Measurements from ENCODE around the gene SLC41A3.

The SLC41A3 gene

GRCh38 chr3:126119008-126119675, 35.2 kb upstream of the SLC41A3 start:
- no peak for DNase-seq

- DNase-seq: no peak
Observed at GRCh38 chr3:126118591-126118990, 34.7 kb upstream of the SLC41A3 start.

GRCh38 chr3:126117786-126118185, 33.9 kb upstream of the SLC41A3 start:
- DNase-seq: no peak

- no peak for DNase-seq
Observed at GRCh38 chr3:126117212-126117611, 33.3 kb upstream of the SLC41A3 start.

- DNase-seq: no peak
Observed at GRCh38 chr3:126116526-126116925, 32.6 kb upstream of the SLC41A3 start.

GRCh38 chr3:126114443-126115386, 30.8 kb upstream of the SLC41A3 start:
- DNase-seq: no peak

GRCh38 chr3:126113733-126114442, 30.0 kb upstream of the SLC41A3 start:
- DNase-seq: no peak

- no peak for DNase-seq
Observed at GRCh38 chr3:126113238-126113555, 29.3 kb upstream of the SLC41A3 start.

GRCh38 chr3:126112531-126113237, 28.8 kb upstream of the SLC41A3 start:
- DNase-seq: no peak

GRCh38 chr3:126111566-126112475, 27.9 kb upstream of the SLC41A3 start:
- DNase-seq: no peak

- DNase-seq: no peak
Observed at GRCh38 chr3:126111126-126111551, 27.2 kb upstream of the SLC41A3 start.

- no peak for DNase-seq
Observed at GRCh38 chr3:126110431-126111125, 26.7 kb upstream of the SLC41A3 start.

GRCh38 chr3:126109880-126110235, 25.9 kb upstream of the SLC41A3 start:
- DNase-seq: no peak

- DNase-seq: no peak
Observed at GRCh38 chr3:126109146-126109879, 25.4 kb upstream of the SLC41A3 start.

- DNase-seq: no peak
Observed at GRCh38 chr3:126108676-126109050, 24.7 kb upstream of the SLC41A3 start.

GRCh38 chr3:126107957-126108675, 24.2 kb upstream of the SLC41A3 start:
- DNase-seq: no peak

GRCh38 chr3:126107203-126107939, 23.4 kb upstream of the SLC41A3 start:
- no peak for DNase-seq

GRCh38 chr3:126106336-126107202, 22.6 kb upstream of the SLC41A3 start:
- DNase-seq: no peak
